Fibroblast of lung (primary cell): Measurements from ENCODE around the gene TLE5. TPM values are rescaled to one million over a fixed set of nuclear protein-coding genes. Genes with fewer than 3 reads are reported as not detected.

Experiments
- DNase-seq, 2 donors: peaks; one replicate each; pipeline versions ENCODE4 v3.0.0 to v3.0.0-alpha.2; 2010; ENCODE audit warnings: low read depth in 2 of 2
- H2AFZ ChIP-seq: 2 replicates; pipeline ENCODE4 v1.5.1; 2012; ENCODE audit warnings: low read length, control low read depth, inconsistent platforms
- H3K27ac ChIP-seq: 2 replicates; pipeline ENCODE4 v1.5.1; 2011; ENCODE audit warnings: low read length, control low read depth; ENCODE audit not compliant: insufficient read depth
- H3K27me3 ChIP-seq: 2 replicates; pipeline ENCODE4 v1.5.1; 2011; ENCODE audit warnings: mild to moderate bottlenecking, low read length; ENCODE audit not compliant: control insufficient read depth, insufficient read depth
- H3K36me3 ChIP-seq: 2 replicates; pipeline ENCODE4 v1.5.1; 2011; ENCODE audit warnings: low read length; ENCODE audit not compliant: control insufficient read depth, insufficient read depth
- H3K4me1 ChIP-seq: 2 replicates; pipeline ENCODE4 v1.5.1; 2011; ENCODE audit warnings: low read length; ENCODE audit not compliant: control insufficient read depth, insufficient read depth; ENCODE audit errors: extremely low read depth
- H3K4me2 ChIP-seq: 2 replicates; pipeline ENCODE4 v1.5.1; 2011; ENCODE audit warnings: low read length, control low read depth; ENCODE audit not compliant: insufficient read depth; ENCODE audit errors: extremely low read depth
- H3K4me3 ChIP-seq, 4 experiments: fragments of 200-600 bp in 1 of 4; sonication (generic) in 1 of 4; replicated peaks in 1 of 4; 2 replicates each; pipeline ENCODE4 v1.5.1; 2011 to 2016; ENCODE audit warnings: low read length in 4 of 4, low read depth in 3 of 4, mild to moderate bottlenecking in 3 of 4, control low read depth in 2 of 4, inconsistent platforms in 1 of 4, mixed read lengths in 1 of 4; ENCODE audit not compliant: insufficient read depth in 1 of 4; ENCODE audit errors: control extremely low read depth in 1 of 4
- H3K79me2 ChIP-seq: 2 replicates; pipeline ENCODE4 v1.5.1; 2012; ENCODE audit warnings: mild to moderate bottlenecking, low read length, inconsistent platforms; ENCODE audit not compliant: control insufficient read depth, insufficient read depth
- H3K9ac ChIP-seq: 2 replicates; pipeline ENCODE4 v1.5.1; 2011; ENCODE audit warnings: mild to moderate bottlenecking, low read length, control low read depth; ENCODE audit not compliant: insufficient read depth
- H3K9me3 ChIP-seq: 2 replicates; pipeline ENCODE4 v1.5.1; 2012; ENCODE audit warnings: low read depth, low read length; ENCODE audit not compliant: control insufficient read depth, insufficient read depth
- H4K20me1 ChIP-seq: 2 replicates; pipeline ENCODE4 v1.5.1; 2011; ENCODE audit warnings: low read length; ENCODE audit not compliant: control insufficient read depth, insufficient read depth; ENCODE audit errors: extremely low read depth
- EZH2 ChIP-seq: IDR thresholded peaks from 2 replicates; pipeline ENCODE4 v1.5.1; 2012; ENCODE audit warnings: low read length, control low read depth, mild to moderate bottlenecking; ENCODE audit errors: missing control alignments
- polyA plus RNA-seq, 2 donors: library from polyadenylated mRNA; depleted of rRNA in 1 of 2; stranded (reverse) in 1 of 2; unstranded in 1 of 2; fragments of >200 nt; gene quantifications; 2 replicates each; pipeline ENCODE4 v1.2.1, GENCODE V29; 2011 to 2012; ENCODE audit warnings: missing spikeins in 1 of 2
- total RNA-seq: library from RNA; depleted of rRNA; stranded (reverse); fragments of >200 nt; gene quantifications from 2 replicates; pipeline ENCODE4 v1.2.1, GENCODE V29; 2014
- TF ChIP-seq, protein P1 (sequence below), 2 donors: IDR thresholded peaks in 1 of 2; conservative IDR thresholded peaks in 1 of 2; 1 replicate in 1 of 2; 2 replicates in 1 of 2; pipeline ENCODE4 v1.5.1; 2011 to 2012; ENCODE audit warnings: low read length in 2 of 2, control low read depth in 1 of 2, inconsistent platforms in 1 of 2, low read depth in 1 of 2, mild to moderate bottlenecking in 1 of 2

TLE5 gene
- total and polyA plus RNA-seq, 2 donors (not counting 1 experiment from before 2014, with no cell fraction given): 173 to 319 TPM

DNA sequence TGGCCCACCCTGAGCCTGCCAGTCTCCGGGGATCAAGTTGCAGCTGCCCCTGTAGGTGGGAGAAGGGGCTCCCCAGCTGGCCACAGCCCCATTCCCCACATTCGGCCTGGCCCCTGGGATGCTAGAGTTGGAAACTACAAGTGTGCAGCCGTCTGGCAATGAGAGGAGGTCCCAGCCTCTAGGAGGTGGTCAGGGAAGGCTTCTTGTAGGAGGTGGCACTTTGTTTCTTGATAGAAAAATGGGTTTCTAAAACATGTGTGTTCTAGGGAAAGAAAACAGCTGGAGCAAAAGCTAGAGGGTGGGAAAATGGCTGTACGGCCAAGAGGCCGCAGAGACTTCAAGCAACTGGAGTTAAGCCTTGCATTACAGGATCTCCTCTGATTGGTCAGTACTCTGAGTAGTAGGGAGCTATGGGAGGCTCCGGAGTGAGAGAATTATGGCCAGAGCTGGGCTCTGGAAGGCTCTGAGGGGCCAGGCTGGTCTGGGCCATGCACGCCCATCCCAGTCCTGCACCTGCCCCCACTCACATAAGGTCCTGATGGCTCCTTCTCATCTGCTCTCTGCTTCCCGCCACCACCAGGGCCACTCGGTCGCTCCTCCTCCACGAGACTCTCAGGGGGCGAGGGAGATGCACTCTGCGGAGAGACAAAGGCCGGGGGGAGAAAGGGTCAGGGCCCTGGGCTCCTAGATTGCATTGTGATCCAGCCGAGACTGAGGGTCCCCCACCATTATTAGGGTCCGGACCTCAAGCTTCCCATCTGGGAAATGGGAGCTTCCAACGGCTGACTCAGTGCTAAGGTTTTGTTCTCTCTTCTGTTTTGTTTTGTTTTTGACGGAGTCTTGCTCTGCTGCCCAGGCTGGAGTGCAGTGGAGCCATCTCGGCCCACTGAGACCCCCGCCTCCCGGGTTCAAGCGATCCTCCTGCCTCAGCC lies 46.9 kb downstream of the TLE5 start:
- Histone ChIP-seq H4K20me1 (no peaks in the 10 kb centered on the region), H3K9me3 (no peaks in the 10 kb centered on the region), H3K27me3 (no peaks in the 10 kb centered on the region), H3K79me2 (no peaks in the 10 kb centered on the region), H3K4me2 (no peak overlapping the region), H3K4me3 (no peak overlapping the region), H3K9ac (no peak overlapping the region), H3K27ac (no peak overlapping the region), H3K4me1 (no peaks in the 10 kb centered on the region), H3K36me3 (no peaks in the 10 kb centered on the region), H2AFZ (no peak overlapping the region)
- no peak for DNase-seq
- TF ChIP-seq EZH2: no peak
- TF ChIP-seq, protein P1, sequence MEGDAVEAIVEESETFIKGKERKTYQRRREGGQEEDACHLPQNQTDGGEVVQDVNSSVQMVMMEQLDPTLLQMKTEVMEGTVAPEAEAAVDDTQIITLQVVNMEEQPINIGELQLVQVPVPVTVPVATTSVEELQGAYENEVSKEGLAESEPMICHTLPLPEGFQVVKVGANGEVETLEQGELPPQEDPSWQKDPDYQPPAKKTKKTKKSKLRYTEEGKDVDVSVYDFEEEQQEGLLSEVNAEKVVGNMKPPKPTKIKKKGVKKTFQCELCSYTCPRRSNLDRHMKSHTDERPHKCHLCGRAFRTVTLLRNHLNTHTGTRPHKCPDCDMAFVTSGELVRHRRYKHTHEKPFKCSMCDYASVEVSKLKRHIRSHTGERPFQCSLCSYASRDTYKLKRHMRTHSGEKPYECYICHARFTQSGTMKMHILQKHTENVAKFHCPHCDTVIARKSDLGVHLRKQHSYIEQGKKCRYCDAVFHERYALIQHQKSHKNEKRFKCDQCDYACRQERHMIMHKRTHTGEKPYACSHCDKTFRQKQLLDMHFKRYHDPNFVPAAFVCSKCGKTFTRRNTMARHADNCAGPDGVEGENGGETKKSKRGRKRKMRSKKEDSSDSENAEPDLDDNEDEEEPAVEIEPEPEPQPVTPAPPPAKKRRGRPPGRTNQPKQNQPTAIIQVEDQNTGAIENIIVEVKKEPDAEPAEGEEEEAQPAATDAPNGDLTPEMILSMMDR (conservative IDR thresholded peaks at IDR 0.05 in 1 of 2, IDR thresholded peaks at IDR 0.05 in 1 of 2; ENCODE audit: low read depth in 1 of 2, low read length in 2 of 2): no peak

DNA sequence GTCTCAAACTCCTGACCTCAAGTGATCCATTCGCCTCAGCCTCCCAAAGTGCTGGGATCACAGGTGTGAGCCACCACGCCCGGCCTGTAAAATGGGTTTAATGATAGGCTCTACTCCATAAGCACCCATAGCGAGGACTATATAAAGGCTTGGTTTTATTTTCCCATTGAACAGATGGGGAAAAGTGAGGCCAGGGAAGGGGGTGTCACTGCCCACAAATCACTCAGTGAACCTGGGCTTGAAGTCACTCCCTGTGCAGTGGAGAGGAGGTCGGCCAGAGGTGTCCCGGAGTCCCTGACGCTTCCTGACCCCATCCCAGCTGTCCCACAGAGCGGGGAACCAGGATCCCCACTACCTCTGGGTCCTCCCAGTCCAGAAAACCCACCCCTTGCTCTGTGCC lies 48.2 kb downstream of the TLE5 start:
- H3K27ac ChIP-seq: no peak overlapping the region
- no peaks in the 10 kb centered on the region for H3K9me3 ChIP-seq
- no peak overlapping the region for H3K4me3 ChIP-seq
- H3K79me2 ChIP-seq: no peaks in the 10 kb centered on the region
- no peaks in the 10 kb centered on the region for H3K4me1 ChIP-seq
- H3K36me3 ChIP-seq: no peaks in the 10 kb centered on the region
- DNase-seq: no peak
- H3K27me3 ChIP-seq: no peaks in the 10 kb centered on the region
- H2AFZ ChIP-seq: no peak overlapping the region
- H3K4me2 ChIP-seq: no peak overlapping the region
- no peak for TF ChIP-seq EZH2
- TF ChIP-seq, protein P1 (conservative IDR thresholded peaks at IDR 0.05 in 1 of 2, IDR thresholded peaks at IDR 0.05 in 1 of 2; ENCODE audit: low read depth in 1 of 2, low read length in 2 of 2): no peak
- H4K20me1 ChIP-seq: no peaks in the 10 kb centered on the region
- H3K9ac ChIP-seq: no peak overlapping the region

DNA sequence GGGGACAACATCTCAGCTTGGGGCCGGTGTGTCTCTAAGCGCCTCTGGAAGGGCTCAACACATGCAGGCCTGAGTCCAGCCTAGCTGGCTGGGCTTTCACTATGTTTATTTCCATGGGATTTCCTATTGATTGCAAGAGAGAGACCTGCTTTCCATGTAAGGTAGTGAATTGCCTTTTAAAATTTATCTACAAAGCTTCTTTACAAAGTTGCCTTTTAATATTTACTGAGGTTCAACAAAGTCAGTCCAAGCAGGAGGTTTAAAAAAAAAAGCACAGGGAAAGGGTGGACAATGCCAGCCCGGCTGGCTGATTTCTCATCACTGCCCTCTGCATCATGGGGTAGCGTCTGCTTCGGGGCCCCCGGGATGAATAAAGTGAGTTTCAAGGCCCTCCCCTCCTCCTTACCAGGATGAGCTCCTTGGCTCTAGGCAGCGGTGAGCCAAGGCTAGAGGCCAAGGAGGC lies 49.0 kb downstream of the TLE5 start:
- Histone ChIP-seq H3K27me3 (no peaks in the 10 kb centered on the region), H3K9me3 (no peaks in the 10 kb centered on the region), H4K20me1 (no peaks in the 10 kb centered on the region), H3K4me3 (no peak overlapping the region), H3K27ac (no peak overlapping the region), H3K9ac (no peak overlapping the region), H3K79me2 (no peaks in the 10 kb centered on the region), H3K4me1 (no peaks in the 10 kb centered on the region), H3K4me2 (no peak overlapping the region), H3K36me3 (no peaks in the 10 kb centered on the region), H2AFZ (no peak overlapping the region)
- no peak for DNase-seq
- no peak for TF ChIP-seq EZH2
- TF ChIP-seq, protein P1 (conservative IDR thresholded peaks at IDR 0.05 in 1 of 2, IDR thresholded peaks at IDR 0.05 in 1 of 2; ENCODE audit: low read depth in 1 of 2, low read length in 2 of 2): no peak
